GM10248 (cell line): ENCODE measurements around the gene VN1R4.
"Not testable (repeated sequence)": the region's sequence is repeated elsewhere in the genome, so short reads cannot be mapped to it uniquely, and the experiment has no call there.

ENCODE experiments used
- CTCF ChIA-PET: fragments of 300-600 bp; sonication (Branson Sonifier 250); formaldehyde crosslinking; extraction: SDS; loops from one replicate; lab custom pipeline; 2021; ENCODE audit warnings: antibody characterized with exemption; lab: Yijun Ruan, JAX
- POLR2A ChIA-PET: fragments of 350-650 bp; sonication (Branson Sonifier 250); formaldehyde crosslinking; extraction: SDS; loops from one replicate; lab custom pipeline; 2020; ENCODE audit warnings: antibody characterized with exemption; lab: Yijun Ruan, JAX
- DNase-seq: peaks from one replicate; pipeline ENCODE4 v3.0.0; 2012; ENCODE audit errors: extremely low spot score
- CTCF ChIP-seq: IDR thresholded peaks from 2 replicates; pipeline ENCODE4 v1.5.1; 2012; ENCODE audit warnings: mild to moderate bottlenecking, low read depth; ENCODE audit errors: extremely low read depth, missing control alignments, control extremely low read depth

The VN1R4 gene

GRCh38 chr19:53237114-53237777, 30.3 kb downstream of the VN1R4 start:
- DNase-seq: no peak
- POLR2A ChIA-PET: no interaction called here
- CTCF ChIA-PET: no interaction called here
- TF ChIP-seq CTCF: no peak

DNA sequence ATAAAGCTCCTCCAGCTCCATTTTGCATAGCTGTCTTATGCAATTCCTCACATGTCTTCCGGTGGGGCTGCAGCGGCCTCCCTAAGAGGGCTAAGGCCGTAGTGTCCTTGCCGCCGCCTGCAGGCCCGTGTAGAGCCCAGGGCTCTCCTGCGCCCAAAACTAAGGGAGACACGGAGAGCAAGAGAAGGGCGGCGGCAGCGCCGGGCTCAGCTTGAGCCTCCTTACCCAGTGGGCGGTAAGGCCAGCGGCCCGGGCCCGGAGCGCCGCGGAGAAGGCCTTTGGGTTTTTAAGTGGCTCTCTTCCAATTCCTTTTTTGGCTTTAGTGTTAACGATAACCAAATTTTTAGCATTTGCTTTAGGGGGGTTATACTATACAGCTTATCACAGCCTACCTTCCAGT, 42.9 kb downstream of the VN1R4 start:
- DNase-seq: no peak
- no peak for TF ChIP-seq CTCF
- ChIA-PET CTCF (no interaction called here), POLR2A (no interaction called here)

DNA sequence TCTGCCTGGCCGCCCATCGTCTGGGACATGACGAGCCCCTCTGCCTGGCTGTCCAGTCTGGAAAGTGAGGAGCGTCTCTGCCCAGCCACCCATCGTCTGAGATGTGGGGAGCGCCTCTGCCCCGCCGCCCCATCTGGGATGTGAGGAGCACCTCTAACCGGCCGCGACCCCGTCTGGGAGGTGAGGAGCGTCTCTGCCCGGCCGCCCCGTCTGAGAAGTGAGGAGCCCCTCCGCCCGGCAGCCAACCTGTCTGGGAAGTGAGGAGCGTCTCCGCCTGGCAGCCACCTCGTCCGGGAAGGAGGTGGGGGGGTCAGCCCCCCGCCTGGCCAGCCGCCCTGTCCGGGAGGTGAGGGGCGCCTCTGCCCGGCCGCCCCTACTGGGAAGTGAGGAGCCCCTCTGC, 44.8 kb downstream of the VN1R4 start:
- CTCF ChIA-PET, POLR2A ChIA-PET, DNase-seq: not testable (repeated sequence)
